HCT116 (cell line): ENCODE data around the gene PDCD1LG2. TPM values are rescaled to one million over a fixed set of nuclear protein-coding genes. Genes with fewer than 3 reads are reported as not detected.

Source experiments
- ATAC-seq: fragments of 200-7000 bp; cut with Tn5 transposase; 2 replicates; pipeline ENCODE4 v1.9.1; 2020; ENCODE audit warnings: mild to moderate bottlenecking, moderate library complexity
- BruUV-seq: library from RNA; stranded (reverse); fragments of 400-500 nt; replicated peaks from 2 replicates; lab custom pipeline; 2021; lab: Mats Ljungman, UMichigan
- CTCF ChIA-PET: fragments of 300-600 bp; sonication (Branson Sonifier 250); formaldehyde crosslinking; loops from one replicate; lab custom pipeline; 2021; ENCODE audit warnings: antibody characterized with exemption; lab: Charles Lee
- POLR2A ChIA-PET: fragments of 300-600, 350-600 bp; sonication (Branson Sonifier 250); formaldehyde crosslinking; loops from one replicate; lab custom pipeline; 2021; ENCODE audit warnings: antibody characterized with exemption; lab: Charles Lee
- RAD21 ChIA-PET, 2 experiments: fragments of 300-600 bp; sonication (Branson Sonifier 250); formaldehyde crosslinking; loops; one replicate each; lab custom pipeline; 2023; ENCODE audit warnings: low total read pairs in 2 of 2; ENCODE audit not compliant: uncharacterized antibody in 2 of 2, unreplicated experiment in 2 of 2, low non-redundant PET in 1 of 2; lab: Charles Lee
- DNase-seq: peaks from one replicate; pipeline ENCODE4 v3.0.0-alpha.2; 2010; ENCODE audit warnings: low read depth, low spot score
- H2AFZ ChIP-seq: fragments of 200-600 bp; shearing (Covaris generic), sonication (generic); 2 replicates; pipeline ENCODE4 v1.6.1; 2017; ENCODE audit warnings: low read depth, mixed run types, mixed read lengths, antibody characterized with exemption, low read length; ENCODE audit not compliant: poor library complexity, severe bottlenecking
- H3K27ac ChIP-seq: 2 replicates; pipeline ENCODE4 v1.5.1; 2012; ENCODE audit warnings: low read depth, low read length
- H3K27me3 ChIP-seq: fragments of 200-600 bp; sonication (generic); 2 replicates; pipeline ENCODE4 v1.6.1; 2016; ENCODE audit warnings: mixed run types, low read length, mixed read lengths; ENCODE audit not compliant: insufficient read depth
- H3K36me3 ChIP-seq, 2 experiments: fragments of 200-500 bp in 1 of 2; fragments of 200-600 bp in 1 of 2; sonication (Bioruptor generic) in 1 of 2; sonication (generic) in 1 of 2; 2 replicates each; pipeline versions ENCODE4 v1.5.1 to v1.6.1; 2014 to 2016; ENCODE audit warnings: low read length in 2 of 2, inconsistent platforms in 1 of 2, mixed read lengths in 1 of 2, mixed run types in 1 of 2; ENCODE audit not compliant: insufficient read depth in 2 of 2, control insufficient read depth in 1 of 2
- H3K4me1 ChIP-seq, 2 experiments: fragments of 200-600 bp in 1 of 2; sonication (generic) in 1 of 2; 2 replicates each; pipeline versions ENCODE4 v1.5.1 to v1.6.1; 2012 to 2017; ENCODE audit warnings: low read length in 2 of 2, inconsistent platforms in 1 of 2, mild to moderate bottlenecking in 1 of 2, mixed read lengths in 1 of 2, mixed run types in 1 of 2, moderate library complexity in 1 of 2; ENCODE audit not compliant: insufficient read depth in 2 of 2, control insufficient read depth in 1 of 2
- H3K4me2 ChIP-seq: fragments of 200-600 bp; sonication (generic); 2 replicates; pipeline ENCODE4 v1.6.1; 2017; ENCODE audit warnings: mixed run types, low read length, mixed read lengths
- H3K4me3 ChIP-seq, 2 experiments: fragments of 200-600 bp in 1 of 2; sonication (generic) in 1 of 2; replicated peaks in 1 of 2; 2 replicates each; pipeline ENCODE4 v1.5.1; 2011 to 2016; ENCODE audit warnings: low read length in 2 of 2, control low read depth in 1 of 2, low read depth in 1 of 2, mild to moderate bottlenecking in 1 of 2, mixed read lengths in 1 of 2, mixed run types in 1 of 2
- H3K79me2 ChIP-seq: fragments of 200-600 bp; sonication (generic); 2 replicates; pipeline ENCODE4 v1.6.1; 2017; ENCODE audit warnings: mild to moderate bottlenecking, mixed run types, low read length, moderate library complexity, mixed read lengths; ENCODE audit not compliant: insufficient read depth
- H3K9ac ChIP-seq: fragments of 200-600 bp; sonication (generic); 2 replicates; pipeline ENCODE4 v1.6.1; 2016; ENCODE audit warnings: low read length, mixed read lengths
- H3K9me2 ChIP-seq: fragments of 200-600 bp; sonication (generic), shearing (Covaris generic); 2 replicates; pipeline ENCODE4 v1.6.1; 2017; ENCODE audit warnings: mixed run types, mild to moderate bottlenecking, moderate library complexity; ENCODE audit not compliant: insufficient read depth
- H3K9me3 ChIP-seq, 2 experiments: fragments of 200-500 bp in 1 of 2; fragments of 200-600 bp in 1 of 2; sonication (Bioruptor generic) in 1 of 2; sonication (generic) in 1 of 2; 2 replicates each; pipeline ENCODE4 v1.6.1; 2014 to 2017; ENCODE audit warnings: low read length in 2 of 2, mixed read lengths in 2 of 2, inconsistent platforms in 1 of 2, low read depth in 1 of 2, mild to moderate bottlenecking in 1 of 2, mixed run types in 1 of 2, moderate library complexity in 1 of 2; ENCODE audit not compliant: control insufficient read depth in 1 of 2, insufficient read depth in 1 of 2
- H4K20me1 ChIP-seq: fragments of 200-600 bp; sonication (generic), shearing (Covaris generic); 2 replicates; pipeline ENCODE4 v1.6.1; 2017; ENCODE audit warnings: mixed run types, mild to moderate bottlenecking, moderate library complexity; ENCODE audit not compliant: insufficient read depth
- CEBPB ChIP-seq: IDR thresholded peaks from 2 replicates; pipeline ENCODE4 v1.6.1; 2012; ENCODE audit warnings: low read depth
- JUND ChIP-seq: IDR thresholded peaks from 2 replicates; pipeline ENCODE4 v1.6.1; 2012
- SP1 ChIP-seq: IDR thresholded peaks from 2 replicates; pipeline ENCODE4 v1.6.1; 2012; ENCODE audit warnings: low read depth
- SRF ChIP-seq: IDR thresholded peaks from 2 replicates; pipeline ENCODE4 v1.6.1; 2012; ENCODE audit warnings: low read depth
- TCF7L2 ChIP-seq: IDR thresholded peaks from 2 replicates; pipeline ENCODE4 v1.7.0; 2011; ENCODE audit warnings: borderline replicate concordance, inconsistent platforms; ENCODE audit not compliant: insufficient read depth, insufficient read length; ENCODE audit errors: extremely low read depth
- YY1 ChIP-seq: IDR thresholded peaks from 2 replicates; pipeline ENCODE4 v1.6.1; 2011; ENCODE audit warnings: low read length, low read depth, moderate library complexity, mild to moderate bottlenecking; ENCODE audit not compliant: insufficient replicate concordance; ENCODE audit errors: extremely low read depth
- intact Hi-C: fragments of 100-400 bp; cut with micrococcal nuclease; formaldehyde crosslinking; loops from 2 replicates; pipeline ENCODE4 v1.10.0; 2022
- total RNA-seq: library from RNA; stranded (reverse); gene quantifications from one replicate; pipeline ENCODE4 v1.2.1, GENCODE V29; 2021; ENCODE audit not compliant: unreplicated experiment
- TF ChIP-seq, protein P1 (sequence below), 3 experiments: fragments of 200-600 bp in 1 of 3; sonication (generic) in 1 of 3; IDR thresholded peaks in 2 of 3; conservative IDR thresholded peaks in 1 of 3; 2 replicates each; pipeline ENCODE4 v1.5.1; 2012 to 2017; ENCODE audit warnings: low read depth in 2 of 3, low read length in 2 of 3, antibody characterized with exemption in 1 of 3, borderline replicate concordance in 1 of 3, control low read depth in 1 of 3, mild to moderate bottlenecking in 1 of 3, mixed read lengths in 1 of 3, mixed run types in 1 of 3, moderate library complexity in 1 of 3; ENCODE audit not compliant: insufficient read depth in 1 of 3

Gene PDCD1LG2
- total RNA-seq, 1 experiment from 2014 or later: not detected

DNA sequence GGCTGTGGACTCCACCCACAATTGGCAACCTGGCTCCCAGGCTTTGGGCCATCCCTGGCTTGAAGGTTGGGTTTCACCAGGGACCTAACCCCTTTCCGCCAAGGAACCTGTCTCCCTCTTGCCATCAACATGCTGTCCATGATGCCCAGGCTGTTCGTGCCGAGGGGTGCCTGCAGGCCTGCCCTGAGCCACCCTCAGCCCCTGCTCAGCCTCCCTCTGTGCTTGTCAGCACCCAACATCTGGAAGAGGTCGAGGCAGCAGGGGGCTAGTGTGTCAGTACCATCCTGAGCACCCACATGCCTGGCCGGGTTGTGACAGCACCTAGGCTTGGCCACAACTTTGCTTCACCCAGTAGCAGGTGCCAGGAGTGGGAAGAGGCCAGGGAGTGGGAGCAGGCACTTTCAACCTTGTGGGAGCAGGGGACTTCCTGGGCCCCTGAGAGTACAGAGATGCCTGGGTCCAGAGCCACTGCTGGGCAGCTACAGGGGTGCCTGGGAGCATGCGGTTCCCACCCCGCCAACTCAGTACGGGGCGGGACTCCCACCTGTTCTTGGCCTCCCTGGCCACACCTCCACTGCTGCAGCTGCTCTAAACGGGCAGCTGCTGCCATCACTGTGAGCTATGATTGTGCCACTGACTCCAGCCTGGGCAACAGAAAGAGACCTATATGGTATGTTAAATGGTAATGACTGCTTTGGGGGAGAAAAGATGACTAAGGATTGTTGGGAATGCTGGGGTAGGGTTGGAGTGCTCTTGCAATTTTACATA, 6.3 kb downstream of the PDCD1LG2 start:
- Histone ChIP-seq H4K20me1 (no peaks in the 10 kb centered on the region), H3K9me3 (no peaks in the 10 kb centered on the region), H3K9me2 (no peaks in the 10 kb centered on the region), H3K79me2 (no peaks in the 10 kb centered on the region), H3K27ac (no peak overlapping the region), H3K36me3 (no peaks in the 10 kb centered on the region)
- CTCF ChIA-PET: no interaction called here
- RAD21 ChIA-PET: no interaction called here
- intact Hi-C loops: loop anchor here (10.0 kb wide), 1 partner anchor 58 kb away; no protein-coding TSS in a partner anchor
- no peak for DNase-seq
- TF ChIP-seq SP1 (no peak), CEBPB (no peak), TCF7L2 (no peak), YY1 (no peak), SRF (no peak), JUND (no peak)
- TF ChIP-seq, protein P1, sequence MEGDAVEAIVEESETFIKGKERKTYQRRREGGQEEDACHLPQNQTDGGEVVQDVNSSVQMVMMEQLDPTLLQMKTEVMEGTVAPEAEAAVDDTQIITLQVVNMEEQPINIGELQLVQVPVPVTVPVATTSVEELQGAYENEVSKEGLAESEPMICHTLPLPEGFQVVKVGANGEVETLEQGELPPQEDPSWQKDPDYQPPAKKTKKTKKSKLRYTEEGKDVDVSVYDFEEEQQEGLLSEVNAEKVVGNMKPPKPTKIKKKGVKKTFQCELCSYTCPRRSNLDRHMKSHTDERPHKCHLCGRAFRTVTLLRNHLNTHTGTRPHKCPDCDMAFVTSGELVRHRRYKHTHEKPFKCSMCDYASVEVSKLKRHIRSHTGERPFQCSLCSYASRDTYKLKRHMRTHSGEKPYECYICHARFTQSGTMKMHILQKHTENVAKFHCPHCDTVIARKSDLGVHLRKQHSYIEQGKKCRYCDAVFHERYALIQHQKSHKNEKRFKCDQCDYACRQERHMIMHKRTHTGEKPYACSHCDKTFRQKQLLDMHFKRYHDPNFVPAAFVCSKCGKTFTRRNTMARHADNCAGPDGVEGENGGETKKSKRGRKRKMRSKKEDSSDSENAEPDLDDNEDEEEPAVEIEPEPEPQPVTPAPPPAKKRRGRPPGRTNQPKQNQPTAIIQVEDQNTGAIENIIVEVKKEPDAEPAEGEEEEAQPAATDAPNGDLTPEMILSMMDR (IDR thresholded peaks at IDR 0.05 in 2 of 3, conservative IDR thresholded peaks at IDR 0.05 in 1 of 3; ENCODE audit: borderline replicate concordance in 1 of 3, insufficient read depth in 1 of 3, low read depth in 2 of 3, low read length in 2 of 3): no peak
- TF ChIP-seq, all 23 proteins: peak for 0
- no peak for ATAC-seq
- Histone ChIP-seq H3K9ac (no peak overlapping the region), H2AFZ (no peak overlapping the region), H3K27me3 (no peaks in the 10 kb centered on the region), H3K4me3 (no peak overlapping the region), H3K4me1 (no peaks in the 10 kb centered on the region), H3K4me2 (no peak overlapping the region)
- BruUV-seq: no TSS peak
- POLR2A ChIA-PET: no interaction called here
